HEK293T (cell line): Measurements from ENCODE around the gene DIAPH1.

Experiments
- BHLHE40 ChIP-seq: fragments of 450-650 bp; IDR thresholded peaks from 2 replicates; pipeline ENCODE4 v1.6.1; 2016; ENCODE audit warnings: mild to moderate bottlenecking, moderate library complexity, borderline replicate concordance
- ELF4 ChIP-seq: fragments of 450-650 bp; IDR thresholded peaks from 2 replicates; pipeline ENCODE4 v1.6.1; 2017; ENCODE audit warnings: antibody characterized with exemption
- FOXA1 ChIP-seq: fragments of 450-650 bp; IDR thresholded peaks from 2 replicates; pipeline ENCODE4 v1.6.1; 2016; ENCODE audit warnings: mild to moderate bottlenecking
- FOXK2 ChIP-seq: fragments of 450-650 bp; IDR thresholded peaks from 2 replicates; pipeline ENCODE4 v1.6.1; 2016; ENCODE audit warnings: mild to moderate bottlenecking
- FOXM1 ChIP-seq: fragments of 450-650 bp; IDR thresholded peaks from 2 replicates; pipeline ENCODE4 v1.6.1; 2017; ENCODE audit warnings: mild to moderate bottlenecking, borderline replicate concordance
- HDGF ChIP-seq: fragments of 450-650 bp; IDR thresholded peaks from 2 replicates; pipeline ENCODE4 v1.6.1; 2017; ENCODE audit warnings: antibody characterized with exemption, borderline replicate concordance
- L3MBTL2 ChIP-seq: fragments of 450-650 bp; conservative IDR thresholded peaks from 2 replicates; pipeline ENCODE4 v1.6.1; 2016; ENCODE audit warnings: mild to moderate bottlenecking
- LEF1 ChIP-seq: fragments of 450-650 bp; IDR thresholded peaks from 2 replicates; pipeline ENCODE4 v1.6.1; 2017; ENCODE audit warnings: mild to moderate bottlenecking, borderline replicate concordance
- NFRKB ChIP-seq: fragments of 450-650 bp; IDR thresholded peaks from 2 replicates; pipeline ENCODE4 v1.6.1; 2016; ENCODE audit warnings: mild to moderate bottlenecking, moderate library complexity
- SP1 ChIP-seq: fragments of 450-650 bp; IDR thresholded peaks from 2 replicates; pipeline ENCODE4 v1.6.1; 2017
- SUZ12 ChIP-seq: fragments of 450-650 bp; IDR thresholded peaks from 2 replicates; pipeline ENCODE4 v1.6.1; 2016; ENCODE audit warnings: mild to moderate bottlenecking
- TARDBP ChIP-seq: fragments of 450-650 bp; IDR thresholded peaks from 2 replicates; pipeline ENCODE4 v1.6.1; 2016
- ZNF384 ChIP-seq: fragments of 450-650 bp; IDR thresholded peaks from 2 replicates; pipeline ENCODE4 v1.6.1; 2016

DNA sequence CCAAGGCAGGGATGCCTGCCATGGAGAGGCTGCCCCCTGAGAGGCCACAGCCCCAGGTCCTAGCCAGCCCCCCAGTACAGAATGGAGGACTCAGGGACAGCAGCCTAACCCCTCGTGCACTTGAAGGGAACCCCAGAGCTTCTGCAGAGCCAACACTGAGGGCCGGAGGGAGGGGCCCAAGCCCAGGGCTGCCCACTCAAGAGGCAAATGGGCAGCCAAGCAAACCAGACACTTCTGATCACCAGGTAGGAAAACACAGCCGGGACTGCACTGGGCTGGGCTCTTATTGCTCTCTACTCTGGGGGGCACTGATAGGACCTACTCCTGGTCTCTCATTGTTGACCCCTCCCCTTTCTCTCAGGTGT, 21.2 kb upstream of the DIAPH1 start:
- no peak for TF ChIP-seq TARDBP
- TF ChIP-seq LEF1, result no peak
- TF ChIP-seq FOXM1, result no peak
- no peak for TF ChIP-seq ELF4
- TF ChIP-seq FOXA1, result no peak
- no peak for TF ChIP-seq BHLHE40
- no peak for TF ChIP-seq SP1
- TF ChIP-seq L3MBTL2, result no peak
- TF ChIP-seq HDGF, result no peak
- no peak for TF ChIP-seq NFRKB
- no peak for TF ChIP-seq ZNF384
- no peak for TF ChIP-seq FOXK2
- TF ChIP-seq SUZ12, result no peak
